SK-N-SH treated with all-trans-retinoic acid at 6 μM for 48 hours (cell line): ENCODE measurements around the gene ZNF672.

Experiments
- BACH2 ChIP-seq: fragments of 250-450 bp; sonication (Bioruptor Pico); IDR thresholded peaks from 2 replicates; pipeline ENCODE4 v1.9.0; 2021; ENCODE audit warnings: mild to moderate bottlenecking, borderline replicate concordance
- CREB5 ChIP-seq: fragments of 250-450 bp; sonication (Bioruptor Pico); IDR thresholded peaks from 2 replicates; pipeline ENCODE4 v1.5.1; 2020; ENCODE audit warnings: low read depth, mild to moderate bottlenecking, moderate library complexity
- CSDC2 ChIP-seq: fragments of 250-450 bp; sonication (Bioruptor Pico); IDR thresholded peaks from 2 replicates; pipeline ENCODE4 v1.5.0; 2020; ENCODE audit warnings: mild to moderate bottlenecking, moderate library complexity
- CSRNP3 ChIP-seq: fragments of 250-450 bp; sonication (Bioruptor Pico); IDR thresholded peaks from 2 replicates; pipeline ENCODE4 v1.5.1; 2021; ENCODE audit warnings: mild to moderate bottlenecking, moderate library complexity
- ESRRG ChIP-seq: fragments of 250-450 bp; sonication (Bioruptor Pico); IDR thresholded peaks from 2 replicates; pipeline ENCODE4 v1.6.1; 2021; ENCODE audit warnings: mild to moderate bottlenecking
- GLIS3 ChIP-seq: fragments of 250-450 bp; sonication (Bioruptor Pico); IDR thresholded peaks from 2 replicates; pipeline ENCODE4 v1.5.0; 2020; ENCODE audit warnings: mild to moderate bottlenecking, moderate library complexity
- PATZ1 ChIP-seq: fragments of 250-450 bp; sonication (Bioruptor Pico); IDR thresholded peaks from 2 replicates; pipeline ENCODE4 v1.8.0; 2020; ENCODE audit warnings: mild to moderate bottlenecking, moderate library complexity, borderline replicate concordance
- SNAI2 ChIP-seq: fragments of 250-450 bp; sonication (Bioruptor Pico); IDR thresholded peaks from 2 replicates; pipeline ENCODE4 v1.5.0; 2020; ENCODE audit warnings: mild to moderate bottlenecking, moderate library complexity
- TCF4 ChIP-seq: fragments of 250-450 bp; sonication (Bioruptor Pico); IDR thresholded peaks from 2 replicates; pipeline ENCODE4 v1.8.0; 2021; ENCODE audit warnings: mild to moderate bottlenecking, moderate library complexity, borderline replicate concordance
- ZC3H10 ChIP-seq: fragments of 250-450 bp; sonication (Bioruptor Pico); IDR thresholded peaks from 2 replicates; pipeline ENCODE4 v1.5.1; 2021; ENCODE audit warnings: mild to moderate bottlenecking, moderate library complexity
- ZFP3 ChIP-seq: fragments of 250-450 bp; sonication (Bioruptor Pico); IDR thresholded peaks from 2 replicates; pipeline ENCODE4 v1.5.0; 2020; ENCODE audit warnings: mild to moderate bottlenecking, moderate library complexity
- ZFP30 ChIP-seq: fragments of 450-650 bp; formaldehyde crosslinking; IDR thresholded peaks from 2 replicates; pipeline ENCODE4 v1.5.0; 2022; ENCODE audit warnings: mild to moderate bottlenecking, moderate library complexity
- ZNF565 ChIP-seq: fragments of 450-650 bp; formaldehyde crosslinking; conservative IDR thresholded peaks from 2 replicates; pipeline ENCODE4 v1.5.0; 2020; ENCODE audit warnings: low read depth, mild to moderate bottlenecking, moderate library complexity

- TF ChIP-seq ESRRG (no peak), CSRNP3 (CRISPR knock-in tag) (no peak), ZFP30 (no peak), PATZ1 (CRISPR knock-in tag) (no peak), ZFP3 (CRISPR knock-in tag) (no peak), ZC3H10 (CRISPR knock-in tag) (no peak), ZNF565 (CRISPR knock-in tag) (no peak), SNAI2 (CRISPR knock-in tag) (no peak), TCF4 (CRISPR knock-in tag) (no peak), CREB5 (CRISPR knock-in tag) (no peak), CSDC2 (CRISPR knock-in tag) (no peak), GLIS3 (CRISPR knock-in tag) (no peak), BACH2 (CRISPR knock-in tag) (no peak)
Observed at GRCh38 chr1:248820041-248820585, 17.9 kb upstream of the ZNF672 start.
